ELF-1 (cell line): ENCODE measurements around the gene PHF5A.

Source experiments
- DNase-seq: peaks from one replicate; pipeline ENCODE4 v3.0.0-alpha.2; 2016; ENCODE audit warnings: low read depth, low spot score

The PHF5A gene

GRCh38 chr22:41468381-41469217 is at the start of gene PHF5A, which contains the start of gene ACO2:
Gene PHF5A, minus strand, starts transcription at chr22:41468692. Its CDS starts 39 bp downstream, at chr22:41468653.
Gene ACO2, plus strand, starts transcription at chr22:41469117. Its CDS starts 30 bp downstream, at chr22:41469147.
- peak; percentile 99 for DNase-seq

GRCh38 chr22:41518048-41518347 is 49.5 kb upstream of the PHF5A start:
- no peak for DNase-seq

- peak; percentile 82 for DNase-seq
These were observed 48.9 kb upstream of the PHF5A start for GRCh38 chr22:41517172-41518047.

- no peak for DNase-seq
These were observed 48.0 kb upstream of the PHF5A start for GRCh38 chr22:41516462-41516861.

- no peak for DNase-seq
These were observed 44.9 kb upstream of the PHF5A start for GRCh38 chr22:41513391-41513790.

- DNase-seq: peak; percentile 94
These were observed 44.1 kb upstream of the PHF5A start for GRCh38 chr22:41512421-41513194.

GRCh38 chr22:41511521-41511968 is 43.1 kb upstream of the PHF5A start:
- DNase-seq: no peak

GRCh38 chr22:41508770-41509170 is 40.3 kb upstream of the PHF5A start:
- no peak for DNase-seq

- no peak for DNase-seq
These were observed 39.0 kb upstream of the PHF5A start for GRCh38 chr22:41507330-41508063.

GRCh38 chr22:41505511-41506220 is 37.2 kb upstream of the PHF5A start:
- no peak for DNase-seq

- DNase-seq: no peak
These were observed 36.3 kb upstream of the PHF5A start for GRCh38 chr22:41504816-41505215.

GRCh38 chr22:41504397-41504796 is 35.9 kb upstream of the PHF5A start:
- no peak for DNase-seq

GRCh38 chr22:41501209-41501608 is 32.7 kb upstream of the PHF5A start:
- DNase-seq: no peak

- DNase-seq: no peak
These were observed 31.8 kb upstream of the PHF5A start for GRCh38 chr22:41500303-41500702.

GRCh38 chr22:41499624-41500280 is 31.3 kb upstream of the PHF5A start:
- DNase-seq: no peak

GRCh38 chr22:41498303-41498835 is 29.9 kb upstream of the PHF5A start:
- no peak for DNase-seq

- DNase-seq: no peak
These were observed 23.0 kb upstream of the PHF5A start for GRCh38 chr22:41491374-41492100.

- no peak for DNase-seq
These were observed 20.3 kb upstream of the PHF5A start for GRCh38 chr22:41488596-41489385.
